Transverse colon (tissue), 4 donors: Measurements from ENCODE around the gene ELFN1.

Experiments
- CTCF ChIP-seq, 5 experiments: fragments of 200-600 bp in 3 of 5; fragments of 450-650 bp in 2 of 5; sonication (generic) in 3 of 5; IDR thresholded peaks; 1 replicate in 2 of 5; 2 replicates in 3 of 5; pipeline ENCODE4 v1.5.1; 2016 to 2017; ENCODE audit warnings: antibody characterized with exemption in 5 of 5, inconsistent platforms in 3 of 5, mild to moderate bottlenecking in 2 of 5, moderate library complexity in 1 of 5
- POLR2A ChIP-seq: fragments of 450-650 bp; IDR thresholded peaks from one replicate; pipeline ENCODE4 v1.6.1; 2016; ENCODE audit warnings: antibody characterized with exemption, mild to moderate bottlenecking, moderate library complexity
- POLR2AphosphoS5 ChIP-seq, 3 donors: sonication (generic); formaldehyde crosslinking; IDR thresholded peaks; one replicate each; pipeline ENCODE4 v1.6.1; 2016; ENCODE audit warnings: antibody characterized with exemption in 3 of 3

- TF ChIP-seq CTCF (IDR thresholded peaks at IDR 0.05) (no peak), POLR2A (no peak), POLR2AphosphoS5 (IDR thresholded peaks at IDR 0.05) (no peak)
Observed at GRCh38 chr7:1712907-1713501, 42.9 kb downstream of the ELFN1 start.
